Right ventricle myocardium superior (tissue), 1 donor: ENCODE data around the gene RAI1. TPM values are rescaled to one million over a fixed set of nuclear protein-coding genes. Genes with fewer than 3 reads are reported as not detected.

ENCODE experiments used
- ATAC-seq: fragments of 200-7000 bp; cut with Tn5 transposase; one replicate; pipeline ENCODE4 v1.9.1; 2020; ENCODE audit warnings: mild to moderate bottlenecking; ENCODE audit not compliant: poor library complexity
- DNase-seq: peaks from one replicate; pipeline ENCODE4 v3.0.0-alpha.2; 2020
- intact Hi-C: fragments of 100-400 bp; cut with DNase I; formaldehyde crosslinking; loops from one replicate; pipeline ENCODE4 v1.11.2; 2022
- total RNA-seq: library from RNA; stranded (reverse); fragmentation: NEBNext Ultra II Directional; extraction: Animal tissue kit (Norgen Biotek cat#: 25700); gene quantifications from one replicate; pipeline ENCODE4 v1.2.1, GENCODE V29; 2021
- donor health status: DM: no; HTN: yes; CAD: no; lungs with severe emphysema.

RAI1 gene
- total RNA-seq, 1 donor from 2014 or later, result 28.3 TPM

GRCh38 chr17:17692353-17693252, 11.3 kb downstream of the RAI1 start:
- intact Hi-C loops, result no loop called here
- ATAC-seq (no peak), DNase-seq (no peak)

DNA sequence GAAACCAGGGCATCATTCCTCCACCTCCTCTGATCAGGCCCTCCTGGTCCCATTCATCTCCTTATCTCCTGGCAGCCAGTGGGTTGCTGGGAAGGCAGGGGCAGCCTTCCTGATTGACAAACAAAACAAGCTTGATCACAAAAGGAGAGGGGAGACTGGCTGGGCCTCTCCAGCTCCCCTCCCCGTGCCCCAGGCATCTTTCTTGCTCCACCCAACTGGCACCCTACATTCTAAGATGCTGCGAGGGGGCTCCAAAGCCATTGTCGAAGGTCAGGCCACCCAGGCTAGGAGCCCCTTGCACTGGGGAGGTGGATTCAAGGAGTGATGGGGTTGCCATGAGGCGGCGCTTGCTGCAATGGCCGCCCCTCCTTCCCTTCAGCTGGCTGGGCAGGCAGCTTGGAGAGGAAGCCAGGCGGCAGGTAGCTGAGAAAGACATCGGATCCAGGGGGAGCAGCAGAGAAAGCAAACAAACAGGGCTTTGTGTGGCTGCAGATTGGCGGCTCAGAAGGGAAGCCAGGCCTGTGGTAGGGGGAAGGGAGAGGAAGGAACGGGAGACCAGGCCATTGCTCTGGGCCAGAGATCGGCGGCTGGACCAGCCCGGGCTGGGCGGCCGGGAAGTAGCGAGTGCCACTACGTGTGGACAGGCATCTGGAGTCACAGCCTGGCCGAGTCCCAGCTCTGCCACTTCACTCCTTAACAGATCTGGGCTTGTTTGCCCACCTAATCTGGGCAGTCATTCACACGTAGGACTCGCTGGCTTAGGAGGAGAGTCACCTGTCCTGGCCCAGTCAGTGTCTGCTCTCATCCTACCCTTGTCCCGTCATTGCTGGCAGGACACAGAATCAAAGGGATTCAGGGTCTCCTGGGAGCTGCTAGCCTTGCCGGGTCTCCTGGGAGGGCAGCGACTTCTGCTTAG, 12.3 kb downstream of the RAI1 start:
- peak; percentile 82 for DNase-seq
- peak; percentile 41 for ATAC-seq
- intact Hi-C loops, result no loop called here

DNA sequence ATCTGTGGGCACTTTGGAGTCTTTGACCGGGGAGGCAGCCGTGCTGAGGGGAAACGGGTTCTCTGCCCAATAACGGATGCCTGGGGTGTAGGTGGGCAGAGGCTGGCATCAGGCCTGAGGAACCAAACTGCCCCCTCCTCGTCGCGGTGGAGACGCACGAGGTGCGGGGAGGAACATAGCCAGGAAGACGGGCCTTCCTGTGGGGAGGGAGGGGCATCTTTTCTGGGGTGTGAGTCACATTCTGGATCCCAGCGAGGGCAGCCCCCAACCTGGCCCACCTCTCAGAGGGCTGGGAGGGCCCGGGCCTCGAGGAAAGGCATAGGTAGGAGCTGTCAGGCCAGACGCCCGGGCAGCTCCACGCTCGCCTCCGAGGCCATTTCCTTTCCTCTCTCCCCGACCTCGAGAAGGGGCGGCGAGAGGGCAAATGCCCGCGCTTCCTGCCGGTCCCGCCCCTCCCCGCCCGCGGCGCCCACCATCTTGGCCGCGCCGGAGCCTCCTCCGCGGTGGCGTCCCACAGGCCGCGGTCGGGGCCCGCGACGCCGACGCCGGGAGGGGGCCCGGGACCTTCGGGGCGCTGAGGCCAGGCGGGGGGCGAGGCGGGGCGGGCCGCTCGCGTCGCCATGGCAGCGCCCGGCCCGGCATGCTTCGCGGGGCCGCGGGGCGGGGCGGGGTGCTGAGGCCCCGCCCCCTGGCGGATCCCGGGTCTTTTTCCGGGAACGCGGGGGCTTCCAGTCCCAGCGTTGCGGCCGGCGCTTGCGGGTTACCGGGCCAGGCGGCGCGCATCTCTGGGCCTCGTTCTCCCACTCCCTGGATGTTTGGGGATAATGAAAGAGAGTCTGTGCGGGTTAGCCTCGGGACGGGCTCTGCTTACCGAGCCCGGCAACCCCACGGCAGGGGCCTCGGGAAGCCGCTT, 13.2 kb downstream of the RAI1 start:
- DNase-seq (peak; percentile 88), ATAC-seq (peak; percentile 75)
- intact Hi-C loops, result no loop called here

GRCh38 chr17:17696085-17696484, 14.8 kb downstream of the RAI1 start:
- ATAC-seq, result no peak
- DNase-seq, result no peak
- intact Hi-C loops, result no loop called here

- DNase-seq (peak; percentile 65), ATAC-seq (peak; percentile 26)
- intact Hi-C loops, result no loop called here
These were observed 15.8 kb downstream of the RAI1 start for GRCh38 chr17:17696882-17697633.

GRCh38 chr17:17698371-17698770, 17.1 kb downstream of the RAI1 start:
- intact Hi-C loops, result no loop called here
- ATAC-seq (no peak), DNase-seq (no peak)

- intact Hi-C loops, result no loop called here
- ATAC-seq (no peak), DNase-seq (no peak)
These were observed 17.7 kb downstream of the RAI1 start for GRCh38 chr17:17698869-17699351.

DNA sequence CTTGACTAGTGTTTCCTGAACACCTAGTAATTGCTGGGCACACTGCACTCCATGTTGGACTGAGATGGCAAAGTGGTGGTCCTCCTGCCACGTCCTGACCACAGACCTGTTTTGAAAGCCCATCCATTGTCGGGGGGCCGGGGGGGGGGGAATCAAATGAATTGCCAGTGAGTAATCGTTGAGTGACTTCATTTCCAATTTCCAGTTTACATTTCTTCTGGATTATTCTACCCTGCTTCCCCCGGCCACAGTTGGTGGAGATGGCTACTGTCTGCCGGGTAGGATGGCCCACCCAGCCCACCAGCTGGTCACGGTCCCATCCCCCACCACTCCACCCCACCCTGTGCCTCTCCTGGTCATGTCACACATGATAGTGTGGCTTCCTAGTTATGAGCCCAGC, 18.2 kb downstream of the RAI1 start:
- intact Hi-C loops, result no loop called here
- ATAC-seq (no peak), DNase-seq (no peak)

- intact Hi-C loops, result no loop called here
- ATAC-seq, result no peak
- DNase-seq, result no peak
These were observed 19.2 kb downstream of the RAI1 start for GRCh38 chr17:17700251-17700969.

- intact Hi-C loops, result no loop called here
- DNase-seq (no peak), ATAC-seq (no peak)
These were observed 19.9 kb downstream of the RAI1 start for GRCh38 chr17:17701112-17701511.

DNA sequence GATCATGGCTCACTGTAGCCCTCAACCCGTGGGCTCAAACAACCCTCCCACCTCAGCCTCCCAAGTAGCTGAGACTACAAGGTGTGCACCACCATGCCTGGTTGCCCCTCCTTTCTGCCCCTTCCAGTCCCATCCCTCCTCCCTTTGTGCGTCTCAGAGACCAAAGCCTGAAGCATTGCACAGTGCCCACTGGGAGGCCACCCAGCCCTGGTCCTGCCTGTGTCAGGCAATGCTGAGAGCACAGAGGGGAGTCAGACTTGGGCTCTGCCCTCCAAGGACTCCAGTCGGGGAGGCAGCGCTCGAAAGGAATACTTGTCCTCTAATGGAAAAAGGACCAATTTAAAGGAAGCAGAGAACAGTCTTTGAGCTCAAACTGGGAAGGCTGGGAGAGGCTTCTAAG, 20.4 kb downstream of the RAI1 start:
- DNase-seq (no peak), ATAC-seq (no peak)
- intact Hi-C loops, result no loop called here

- intact Hi-C loops, result no loop called here
- ATAC-seq (no peak), DNase-seq (no peak)
These were observed 21.3 kb downstream of the RAI1 start for GRCh38 chr17:17702449-17703139.

DNA sequence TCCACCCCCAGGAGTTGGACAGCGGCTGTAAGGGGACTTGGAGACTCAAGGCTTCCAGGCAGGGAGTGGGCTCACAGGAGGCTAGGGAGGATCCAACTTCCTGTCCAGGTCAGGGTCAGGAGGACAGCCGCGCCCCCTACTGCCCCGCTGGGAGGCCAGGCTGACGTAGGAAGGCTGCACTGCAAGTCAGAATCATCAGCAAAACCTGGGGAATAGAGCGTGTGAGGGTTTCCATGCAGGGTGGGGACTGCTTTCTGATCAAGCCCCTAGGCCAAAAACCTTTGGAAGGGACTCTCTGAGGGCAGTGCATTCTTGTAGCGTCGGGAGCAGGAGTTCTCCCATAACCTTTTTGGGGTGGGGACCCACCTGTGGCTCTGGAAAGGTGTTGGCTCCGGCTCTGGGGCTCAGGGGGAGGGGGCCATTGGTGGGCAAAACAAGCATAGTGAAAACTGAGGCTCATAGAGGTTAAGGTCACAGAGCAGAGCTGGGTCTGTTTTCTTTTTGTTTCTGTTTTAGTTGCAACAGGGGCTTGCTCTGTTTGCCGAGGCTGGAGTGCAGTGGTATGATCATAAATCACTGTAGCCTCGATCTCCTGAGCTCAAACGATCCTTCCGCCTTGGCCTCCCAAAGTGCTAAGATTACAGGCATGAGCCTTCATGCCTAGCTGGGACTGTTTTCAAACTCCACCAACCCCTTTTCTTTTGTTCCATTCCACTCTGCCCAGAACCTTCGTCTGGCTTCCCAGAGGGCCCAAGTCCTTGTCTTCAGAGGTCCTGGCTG, 22.1 kb downstream of the RAI1 start:
- DNase-seq, result peak; percentile 54
- ATAC-seq, result no peak
- intact Hi-C loops, result no loop called here

DNA sequence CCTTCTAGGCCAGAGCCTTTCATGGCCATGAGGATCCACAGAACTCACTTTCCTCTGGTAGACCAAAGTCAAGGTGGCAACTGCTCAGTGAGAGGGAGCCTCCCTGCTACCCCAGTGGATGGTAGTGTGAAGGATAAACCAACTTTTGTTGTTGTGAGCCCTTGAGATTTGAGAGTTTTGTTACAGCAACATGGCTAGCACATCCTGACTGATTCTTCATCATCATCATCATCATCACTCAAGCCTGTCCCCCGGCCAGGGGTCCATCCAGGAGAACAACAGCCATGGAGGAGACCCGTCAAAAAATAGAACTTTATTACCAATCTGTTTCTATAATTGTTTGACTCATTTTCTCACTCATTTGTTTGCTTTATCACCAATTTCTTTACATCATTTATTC, 23.7 kb downstream of the RAI1 start:
- DNase-seq, result no peak
- intact Hi-C loops, result no loop called here
- ATAC-seq, result no peak

DNA sequence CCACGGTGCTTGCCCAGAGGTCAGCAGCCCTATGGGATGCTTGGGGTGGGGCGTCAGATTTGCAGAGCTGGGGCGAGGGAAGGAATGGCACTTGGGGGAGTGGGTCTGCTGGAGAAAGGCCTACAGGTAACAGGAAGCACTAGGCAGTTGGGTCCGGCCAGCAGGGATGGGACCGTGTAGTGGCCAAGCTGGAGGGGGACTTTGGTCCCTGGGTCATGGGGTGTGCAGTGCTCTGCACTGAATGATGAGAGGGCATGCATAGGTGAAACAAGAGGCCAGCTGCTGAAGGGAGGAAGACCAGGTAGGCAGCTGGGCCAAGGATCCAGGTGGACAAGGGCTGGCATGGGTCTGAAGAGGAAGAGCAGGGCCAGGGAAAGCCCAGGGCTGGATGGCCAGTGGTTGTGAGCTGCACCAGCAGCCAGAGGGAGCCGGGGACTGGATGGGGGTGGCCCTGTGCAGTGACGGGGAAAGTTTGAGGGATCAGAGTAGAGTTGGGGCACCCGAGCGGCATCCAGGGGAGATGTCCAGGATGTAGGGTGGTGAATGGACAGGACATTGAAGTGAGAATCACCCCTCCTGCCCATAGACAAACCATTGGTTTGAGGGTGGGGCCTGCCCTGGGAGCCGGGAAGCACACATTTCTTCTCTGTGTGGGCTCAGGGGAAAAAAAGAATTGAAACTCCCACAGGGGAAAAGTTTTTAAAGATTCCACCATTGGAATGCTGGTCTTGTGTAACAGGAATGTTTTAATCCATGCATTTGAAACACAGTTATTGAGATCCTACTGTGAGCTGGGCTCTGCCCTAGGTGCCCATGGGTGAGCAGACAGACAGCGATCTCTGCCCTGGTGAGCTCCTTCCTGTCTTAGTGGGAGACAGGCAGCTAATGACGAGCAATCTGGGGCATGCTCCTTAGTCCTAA, 25.1 kb downstream of the RAI1 start:
- ATAC-seq (no peak), DNase-seq (no peak)
- intact Hi-C loops, result no loop called here
